Measurements from ENCODE around the gene SALL3.

SALL3 gene

DNA sequence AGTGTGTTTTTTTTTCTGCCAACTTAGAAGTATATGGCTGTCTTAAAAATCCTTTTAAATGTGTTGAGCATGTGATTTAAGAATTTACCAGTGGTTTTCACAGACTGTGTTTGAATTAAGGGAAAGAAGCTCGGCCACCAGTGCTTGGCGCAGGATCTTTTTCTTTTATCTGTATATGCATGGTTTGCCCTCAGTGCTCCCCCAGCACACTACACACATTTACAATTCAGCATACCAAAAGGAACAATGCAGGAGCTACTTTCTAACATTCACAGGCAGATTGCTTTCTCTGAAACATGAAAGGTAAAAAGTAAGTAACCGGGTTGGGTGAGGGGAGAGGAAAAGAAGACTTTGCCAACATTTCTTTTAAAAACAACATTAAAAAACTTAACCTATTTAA is 3.9 kb downstream of the SALL3 start:
- Mint-ChIP-seq H3K27ac (no peak overlapping the region), H3K36me3 (no peaks in the 10 kb centered on the region), H3K4me3 (no peak overlapping the region), H3K9me3 (no peaks in the 10 kb centered on the region), H3K4me1 (peaks cover 7% of the 10 kb centered on the region)
- DNase-seq (ENCODE audit: low spot score in 2 of 2) (no peak), ATAC-seq (no peak)

DNA sequence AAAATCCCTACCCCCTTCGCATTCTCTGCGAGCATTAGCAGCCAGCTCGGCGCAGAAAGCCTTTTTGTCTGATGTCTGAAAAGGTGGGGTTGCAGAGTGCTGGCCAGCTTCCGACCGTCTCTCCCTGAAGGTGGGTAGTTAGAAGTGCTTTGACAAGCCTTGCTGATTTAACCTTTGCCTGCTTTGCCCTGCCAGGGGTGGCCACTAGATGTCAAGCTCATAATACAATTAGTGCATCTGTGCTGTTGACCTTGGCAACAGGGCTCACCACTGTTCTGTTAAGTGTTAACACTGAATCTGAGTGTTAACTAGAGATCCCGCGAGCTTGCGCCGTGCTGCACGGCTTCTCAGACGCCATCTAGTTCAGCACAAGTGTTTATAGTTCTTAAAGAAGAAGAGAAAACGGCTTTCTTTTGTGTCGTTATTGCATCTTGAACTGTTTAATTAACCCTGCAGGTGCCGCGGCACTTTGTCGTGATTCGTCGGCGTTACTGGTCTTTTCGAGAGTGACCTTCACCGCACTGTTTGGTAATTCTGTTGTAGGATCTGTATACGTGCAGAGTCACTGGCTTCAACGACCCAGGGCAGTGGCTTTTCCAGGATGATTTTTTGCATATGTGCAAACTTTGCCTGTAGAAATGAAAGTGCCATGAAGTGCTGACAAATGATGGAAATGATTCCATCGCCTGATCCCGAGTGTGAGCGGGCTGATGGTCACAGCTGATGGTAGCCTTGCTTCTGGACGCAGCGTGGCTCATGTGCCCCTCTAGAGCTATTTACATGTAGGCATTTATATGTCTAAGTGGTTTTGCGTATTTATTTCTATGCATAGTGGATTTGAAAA is 5.5 kb downstream of the SALL3 start:
- no peaks in the 10 kb centered on the region for H3K36me3 Mint-ChIP-seq
- ATAC-seq (peak; percentile 78), DNase-seq (ENCODE audit: low spot score in 2 of 2) (peak in 1 of 2 donors; percentile 53)
- no peak overlapping the region for H3K4me3 Mint-ChIP-seq
- no peak overlapping the region for H3K27ac Mint-ChIP-seq
- H3K4me1 Mint-ChIP-seq = peaks cover 7% of the 10 kb centered on the region
- no peaks in the 10 kb centered on the region for H3K9me3 Mint-ChIP-seq

DNA sequence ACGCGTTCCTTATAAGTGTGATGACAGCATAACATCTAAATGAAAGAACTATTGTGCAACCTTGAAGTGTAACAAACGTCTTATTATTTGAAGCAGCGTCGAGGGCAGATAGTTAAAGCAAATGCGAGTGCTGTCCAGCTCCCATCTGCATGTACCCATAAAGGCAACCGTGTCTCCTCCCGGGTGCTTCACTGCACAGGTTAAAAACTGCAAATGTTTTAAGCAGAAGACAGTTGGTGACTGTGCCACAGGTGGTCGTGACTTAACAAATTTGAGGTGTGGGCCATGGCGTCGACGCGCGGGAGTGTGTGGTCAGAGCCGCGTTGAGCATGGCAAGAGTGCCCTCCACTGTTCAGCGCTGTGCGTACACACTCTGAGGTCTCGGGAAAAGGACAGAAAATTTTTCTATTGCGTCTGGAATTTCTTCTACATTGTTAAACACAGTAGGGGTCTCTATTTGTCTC is 6.4 kb downstream of the SALL3 start:
- H3K36me3 Mint-ChIP-seq = no peaks in the 10 kb centered on the region
- H3K9me3 Mint-ChIP-seq = no peaks in the 10 kb centered on the region
- ATAC-seq (peak; percentile 28), DNase-seq (ENCODE audit: low spot score in 2 of 2) (peak in 1 of 2 donors; percentile 41)
- no peak overlapping the region for H3K4me3 Mint-ChIP-seq
- H3K27ac Mint-ChIP-seq = no peak overlapping the region
- peaks cover 7% of the 10 kb centered on the region for H3K4me1 Mint-ChIP-seq

DNA sequence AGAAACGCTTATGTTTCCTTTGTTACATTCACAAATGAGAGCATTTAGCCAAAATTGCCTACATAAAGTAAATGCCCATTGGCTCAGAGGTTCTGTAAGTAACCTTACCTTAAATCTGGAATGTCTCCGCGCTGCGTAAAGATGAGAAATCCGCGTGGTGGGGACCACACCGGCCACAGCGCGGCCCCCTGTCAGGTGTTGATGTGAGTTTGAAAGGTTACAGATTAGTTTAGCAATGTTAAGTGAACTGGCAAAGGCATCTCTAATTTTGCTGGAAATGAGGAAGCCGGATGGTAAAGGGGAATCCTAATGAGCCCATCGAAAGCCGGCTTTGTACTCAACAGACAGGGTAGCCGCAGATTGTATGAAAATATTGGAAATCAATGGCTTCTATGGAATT is 11.8 kb downstream of the SALL3 start:
- Mint-ChIP-seq H3K36me3 (no peaks in the 10 kb centered on the region), H3K9me3 (no peaks in the 10 kb centered on the region), H3K4me3 (no peak overlapping the region), H3K27ac (no peak overlapping the region), H3K4me1 (no peaks in the 10 kb centered on the region)
- DNase-seq (ENCODE audit: low spot score in 2 of 2) (peak in 1 of 2 donors; percentile 12), ATAC-seq (no peak)

DNA sequence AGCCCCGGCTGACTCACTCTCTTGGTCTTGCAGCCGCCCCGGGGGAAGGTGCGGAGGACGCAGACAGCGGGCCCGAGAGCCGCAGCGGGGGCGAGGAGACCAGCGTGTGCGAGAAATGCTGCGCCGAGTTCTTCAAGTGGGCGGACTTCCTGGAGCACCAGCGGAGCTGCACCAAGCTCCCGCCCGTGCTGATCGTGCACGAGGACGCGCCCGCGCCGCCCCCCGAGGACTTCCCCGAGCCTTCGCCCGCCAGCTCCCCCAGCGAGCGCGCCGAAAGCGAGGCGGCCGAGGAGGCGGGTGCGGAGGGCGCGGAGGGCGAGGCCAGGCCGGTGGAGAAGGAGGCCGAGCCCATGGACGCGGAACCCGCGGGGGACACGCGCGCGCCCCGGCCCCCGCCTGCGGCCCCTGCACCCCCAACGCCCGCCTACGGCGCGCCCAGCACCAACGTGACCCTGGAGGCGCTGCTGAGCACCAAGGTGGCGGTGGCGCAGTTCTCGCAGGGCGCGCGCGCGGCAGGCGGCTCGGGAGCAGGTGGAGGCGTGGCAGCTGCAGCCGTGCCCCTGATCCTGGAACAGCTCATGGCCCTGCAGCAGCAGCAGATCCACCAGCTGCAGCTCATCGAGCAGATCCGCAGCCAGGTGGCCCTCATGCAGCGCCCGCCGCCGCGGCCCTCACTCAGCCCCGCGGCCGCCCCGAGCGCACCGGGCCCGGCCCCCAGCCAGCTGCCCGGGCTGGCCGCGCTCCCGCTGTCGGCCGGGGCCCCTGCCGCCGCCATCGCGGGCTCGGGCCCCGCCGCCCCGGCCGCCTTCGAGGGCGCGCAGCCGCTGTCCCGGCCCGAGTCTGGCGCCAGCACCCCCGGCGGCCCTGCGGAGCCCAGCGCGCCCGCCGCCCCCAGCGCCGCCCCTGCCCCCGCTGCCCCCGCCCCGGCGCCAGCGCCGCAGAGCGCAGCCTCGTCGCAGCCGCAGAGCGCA is 12.7 kb downstream of the SALL3 start:
- Mint-ChIP-seq H3K4me3 (no peak overlapping the region), H3K27ac (no peak overlapping the region), H3K4me1 (no peaks in the 10 kb centered on the region), H3K36me3 (no peaks in the 10 kb centered on the region), H3K9me3 (no peaks in the 10 kb centered on the region)
- peak in 1 of 2 donors; percentile 26 for DNase-seq (ENCODE audit: low spot score in 2 of 2)
- no peak for ATAC-seq

DNA sequence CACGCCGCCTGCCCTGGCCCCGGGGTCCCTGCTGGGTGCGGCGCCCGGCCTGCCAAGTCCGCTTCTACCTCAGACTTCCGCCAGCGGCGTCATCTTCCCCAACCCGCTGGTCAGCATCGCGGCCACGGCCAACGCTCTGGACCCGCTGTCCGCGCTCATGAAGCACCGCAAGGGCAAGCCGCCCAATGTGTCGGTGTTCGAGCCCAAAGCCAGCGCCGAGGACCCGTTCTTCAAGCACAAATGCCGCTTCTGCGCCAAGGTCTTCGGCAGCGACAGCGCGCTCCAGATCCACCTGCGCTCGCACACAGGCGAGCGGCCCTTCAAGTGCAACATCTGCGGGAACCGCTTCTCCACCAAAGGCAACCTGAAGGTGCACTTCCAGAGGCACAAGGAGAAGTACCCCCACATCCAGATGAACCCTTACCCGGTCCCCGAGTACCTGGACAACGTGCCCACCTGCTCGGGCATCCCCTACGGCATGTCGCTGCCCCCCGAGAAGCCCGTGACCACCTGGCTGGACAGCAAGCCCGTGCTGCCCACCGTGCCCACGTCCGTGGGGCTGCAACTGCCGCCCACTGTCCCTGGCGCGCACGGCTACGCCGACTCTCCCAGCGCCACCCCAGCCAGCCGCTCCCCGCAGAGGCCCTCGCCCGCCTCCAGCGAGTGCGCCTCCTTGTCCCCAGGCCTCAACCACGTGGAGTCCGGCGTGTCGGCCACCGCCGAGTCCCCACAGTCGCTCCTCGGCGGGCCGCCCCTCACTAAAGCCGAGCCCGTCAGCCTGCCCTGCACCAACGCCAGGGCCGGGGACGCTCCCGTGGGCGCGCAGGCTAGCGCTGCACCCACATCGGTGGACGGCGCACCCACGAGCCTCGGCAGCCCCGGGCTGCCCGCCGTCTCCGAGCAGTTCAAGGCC is 13.7 kb downstream of the SALL3 start:
- Mint-ChIP-seq H3K4me1 (no peaks in the 10 kb centered on the region), H3K9me3 (no peaks in the 10 kb centered on the region), H3K4me3 (no peak overlapping the region), H3K27ac (no peak overlapping the region), H3K36me3 (no peaks in the 10 kb centered on the region)
- ATAC-seq (no peak), DNase-seq (ENCODE audit: low spot score in 2 of 2) (peak in 1 of 2 donors; percentile 26)

DNA sequence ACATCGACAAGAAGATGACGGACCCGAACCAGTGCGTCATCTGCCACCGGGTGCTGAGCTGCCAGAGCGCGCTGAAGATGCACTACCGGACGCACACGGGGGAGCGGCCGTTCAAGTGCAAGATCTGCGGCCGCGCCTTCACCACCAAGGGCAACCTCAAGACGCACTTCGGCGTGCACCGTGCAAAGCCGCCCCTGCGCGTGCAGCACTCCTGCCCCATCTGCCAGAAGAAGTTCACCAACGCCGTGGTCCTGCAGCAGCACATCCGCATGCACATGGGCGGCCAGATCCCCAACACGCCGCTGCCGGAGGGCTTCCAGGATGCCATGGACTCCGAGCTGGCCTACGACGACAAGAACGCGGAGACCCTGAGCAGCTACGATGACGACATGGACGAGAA is 14.4 kb downstream of the SALL3 start:
- Mint-ChIP-seq H3K9me3 (no peaks in the 10 kb centered on the region), H3K4me1 (no peaks in the 10 kb centered on the region), H3K27ac (no peak overlapping the region), H3K4me3 (no peak overlapping the region), H3K36me3 (no peaks in the 10 kb centered on the region)
- ATAC-seq (no peak), DNase-seq (ENCODE audit: low spot score in 2 of 2) (peak in 1 of 2 donors; percentile 29)

DNA sequence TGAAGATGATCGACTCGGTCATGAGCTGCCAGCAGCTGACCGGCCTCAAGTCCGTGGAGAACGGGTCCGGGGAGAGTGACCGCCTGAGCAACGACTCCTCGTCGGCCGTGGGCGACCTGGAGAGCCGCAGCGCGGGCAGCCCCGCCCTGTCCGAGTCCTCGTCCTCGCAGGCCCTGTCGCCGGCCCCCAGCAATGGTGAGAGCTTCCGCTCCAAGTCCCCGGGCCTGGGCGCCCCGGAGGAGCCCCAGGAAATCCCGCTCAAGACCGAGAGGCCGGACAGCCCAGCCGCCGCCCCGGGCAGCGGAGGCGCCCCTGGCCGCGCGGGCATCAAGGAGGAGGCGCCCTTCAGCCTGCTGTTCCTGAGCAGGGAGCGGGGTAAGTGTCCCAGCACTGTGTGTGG is 14.9 kb downstream of the SALL3 start:
- ATAC-seq (no peak), DNase-seq (ENCODE audit: low spot score in 2 of 2) (peak in 1 of 2 donors; percentile 25)
- Mint-ChIP-seq H3K36me3 (no peaks in the 10 kb centered on the region), H3K27ac (no peak overlapping the region), H3K4me1 (no peaks in the 10 kb centered on the region), H3K9me3 (no peaks in the 10 kb centered on the region), H3K4me3 (no peak overlapping the region)

DNA sequence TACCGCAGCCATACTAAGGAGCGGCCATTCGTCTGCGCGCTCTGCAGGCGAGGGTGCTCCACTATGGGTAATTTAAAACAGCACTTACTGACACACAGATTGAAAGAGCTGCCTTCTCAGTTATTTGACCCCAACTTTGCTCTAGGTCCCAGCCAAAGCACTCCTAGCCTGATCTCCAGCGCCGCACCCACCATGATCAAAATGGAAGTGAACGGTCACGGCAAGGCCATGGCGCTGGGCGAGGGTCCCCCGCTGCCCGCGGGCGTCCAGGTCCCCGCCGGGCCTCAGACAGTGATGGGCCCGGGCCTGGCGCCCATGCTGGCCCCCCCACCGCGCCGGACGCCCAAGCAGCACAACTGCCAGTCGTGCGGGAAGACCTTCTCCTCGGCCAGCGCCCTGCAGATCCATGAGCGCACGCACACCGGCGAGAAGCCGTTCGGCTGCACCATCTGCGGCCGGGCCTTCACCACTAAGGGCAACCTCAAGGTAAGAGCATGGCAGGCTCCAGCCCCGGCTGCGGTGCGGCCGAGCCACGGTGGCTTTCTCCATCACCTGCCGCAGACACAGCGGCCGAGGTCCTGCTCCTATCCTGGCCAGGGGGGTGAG is 15.5 kb downstream of the SALL3 start:
- ATAC-seq (no peak), DNase-seq (ENCODE audit: low spot score in 2 of 2) (peak in 1 of 2 donors; percentile 10)
- no peaks in the 10 kb centered on the region for H3K9me3 Mint-ChIP-seq
- no peaks in the 10 kb centered on the region for H3K4me1 Mint-ChIP-seq
- no peak overlapping the region for H3K27ac Mint-ChIP-seq
- no peaks in the 10 kb centered on the region for H3K36me3 Mint-ChIP-seq
- H3K4me3 Mint-ChIP-seq = no peak overlapping the region

DNA sequence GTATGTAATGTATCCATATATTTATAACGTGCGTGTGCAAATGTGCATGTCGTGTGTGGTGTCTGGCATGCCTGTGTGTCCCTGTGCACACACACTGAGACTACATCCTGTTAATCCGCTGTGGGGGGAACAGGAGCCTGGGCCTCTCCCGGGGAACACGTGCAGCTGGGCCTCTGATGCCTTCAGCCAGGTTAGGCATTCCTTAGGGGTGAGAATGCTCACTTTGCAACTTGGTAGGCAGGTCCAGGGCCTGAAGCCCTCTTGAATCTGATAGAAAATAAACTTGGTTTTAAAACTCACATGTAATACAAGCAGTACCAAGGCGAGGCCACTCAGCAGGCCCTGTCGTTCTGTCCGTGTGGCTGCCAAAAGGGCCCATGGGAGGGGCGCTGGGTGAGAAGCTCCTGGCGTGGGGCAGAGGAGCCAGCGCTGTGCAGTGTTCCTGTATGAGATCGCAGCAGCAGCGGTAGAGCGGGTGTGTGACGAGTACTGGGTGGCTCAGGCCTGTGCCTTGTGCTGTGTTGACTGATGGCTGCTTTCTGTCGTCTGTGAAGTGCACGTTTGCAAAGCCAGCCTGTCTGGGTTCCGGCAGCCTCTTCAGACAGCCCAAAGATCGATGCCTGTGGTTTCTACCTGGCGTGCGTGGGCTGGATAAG is 16.2 kb downstream of the SALL3 start:
- Mint-ChIP-seq H3K36me3 (no peaks in the 10 kb centered on the region), H3K9me3 (no peaks in the 10 kb centered on the region), H3K27ac (no peak overlapping the region), H3K4me1 (no peaks in the 10 kb centered on the region), H3K4me3 (no peak overlapping the region)
- DNase-seq (ENCODE audit: low spot score in 2 of 2) = peak in 1 of 2 donors; percentile 23
- ATAC-seq = no peak

DNA sequence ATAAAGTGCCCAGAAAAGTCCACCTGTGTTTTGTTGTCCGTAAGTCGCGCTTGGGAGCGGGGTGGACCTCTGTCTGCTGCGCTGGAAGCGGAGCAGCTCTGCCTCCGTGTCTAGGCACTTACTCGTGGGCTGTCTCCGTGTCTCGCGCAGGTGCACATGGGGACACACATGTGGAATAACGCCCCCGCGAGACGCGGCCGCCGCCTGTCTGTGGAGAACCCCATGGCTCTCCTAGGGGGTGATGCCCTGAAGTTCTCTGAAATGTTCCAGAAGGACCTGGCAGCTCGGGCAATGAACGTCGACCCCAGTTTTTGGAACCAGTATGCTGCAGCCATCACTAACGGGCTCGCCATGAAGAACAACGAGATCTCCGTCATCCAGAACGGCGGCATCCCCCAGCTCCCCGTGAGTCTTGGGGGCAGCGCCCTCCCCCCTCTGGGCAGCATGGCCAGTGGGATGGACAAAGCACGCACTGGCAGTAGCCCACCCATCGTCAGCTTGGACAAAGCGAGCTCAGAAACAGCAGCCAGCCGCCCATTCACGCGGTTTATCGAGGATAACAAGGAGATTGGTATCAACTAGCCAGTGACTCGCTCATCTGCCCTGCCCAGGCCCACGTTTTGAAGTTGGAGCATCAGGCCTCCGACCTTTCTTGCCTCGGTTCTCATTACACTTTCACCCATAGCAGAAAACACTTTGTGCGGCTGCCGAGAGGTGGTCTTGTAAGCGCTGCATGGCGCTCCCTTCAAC is 17.3 kb downstream of the SALL3 start:
- Mint-ChIP-seq H3K4me3 (no peak overlapping the region), H3K27ac (no peak overlapping the region), H3K36me3 (no peaks in the 10 kb centered on the region), H3K9me3 (no peaks in the 10 kb centered on the region), H3K4me1 (no peaks in the 10 kb centered on the region)
- no peak for ATAC-seq
- DNase-seq (ENCODE audit: low spot score in 2 of 2) = peak in 1 of 2 donors; percentile 35

DNA sequence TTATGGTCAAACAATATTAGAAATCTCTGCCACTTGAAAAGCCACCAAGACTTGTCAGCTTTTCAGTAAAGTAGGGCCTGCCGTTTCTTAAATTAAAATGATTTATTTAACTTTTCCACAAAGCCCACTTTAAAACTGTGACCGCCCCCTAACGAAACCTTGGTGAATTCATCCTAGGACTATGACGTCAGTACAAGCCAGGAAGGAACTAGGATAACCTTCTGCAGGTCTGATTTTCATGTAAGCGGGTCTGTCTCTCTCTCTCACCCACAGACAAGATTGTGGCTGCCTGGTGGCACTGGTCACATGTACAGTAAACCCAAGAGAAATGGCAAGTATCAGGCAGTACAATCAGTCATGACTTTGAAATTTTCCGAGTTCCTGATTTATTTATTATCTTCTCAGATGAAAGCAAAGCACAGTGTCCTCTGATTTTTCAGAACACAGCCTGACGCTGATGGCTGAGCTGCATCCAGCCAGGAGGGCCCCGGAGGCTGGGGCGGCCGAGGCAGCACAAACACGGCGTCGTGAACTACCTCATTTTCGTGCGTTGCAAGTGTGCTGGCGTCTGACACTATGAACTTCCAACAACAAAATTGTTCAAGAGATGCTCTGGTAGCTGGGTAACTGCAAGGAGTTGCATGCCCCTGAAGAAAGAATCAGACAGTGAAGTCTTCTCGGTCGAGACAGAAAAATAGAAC is 18.9 kb downstream of the SALL3 start:
- H3K4me1 Mint-ChIP-seq = no peaks in the 10 kb centered on the region
- no peaks in the 10 kb centered on the region for H3K9me3 Mint-ChIP-seq
- H3K27ac Mint-ChIP-seq = no peak overlapping the region
- no peak overlapping the region for H3K4me3 Mint-ChIP-seq
- H3K36me3 Mint-ChIP-seq = no peaks in the 10 kb centered on the region
- ATAC-seq (no peak), DNase-seq (ENCODE audit: low spot score in 2 of 2) (peak in 1 of 2 donors; percentile 12)

DNA sequence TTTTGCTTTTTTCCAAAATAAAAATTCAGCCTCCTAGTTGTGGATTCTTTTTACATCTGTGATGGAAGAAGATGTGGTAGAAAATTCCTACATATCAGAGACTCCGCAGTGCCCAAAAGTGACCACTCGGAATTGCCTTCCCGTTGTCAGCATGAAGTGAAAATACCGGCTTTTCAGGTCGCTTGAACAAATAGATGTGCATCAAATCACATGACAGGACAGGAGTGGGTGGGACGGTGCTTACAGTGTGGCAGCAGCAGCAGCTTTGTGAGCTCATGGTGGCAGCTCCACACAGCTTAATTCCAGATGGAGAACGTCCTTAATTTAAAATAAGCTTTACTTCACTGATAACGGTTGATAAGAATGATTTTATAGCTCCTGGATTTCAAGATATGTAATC is 20.3 kb downstream of the SALL3 start:
- H3K4me3 Mint-ChIP-seq = no peak overlapping the region
- DNase-seq (ENCODE audit: low spot score in 2 of 2) (peak in 1 of 2 donors; percentile 17), ATAC-seq (no peak)
- H3K36me3 Mint-ChIP-seq = no peaks in the 10 kb centered on the region
- H3K27ac Mint-ChIP-seq = no peak overlapping the region
- H3K9me3 Mint-ChIP-seq = no peaks in the 10 kb centered on the region
- H3K4me1 Mint-ChIP-seq = no peaks in the 10 kb centered on the region
